Effector memory CD8-positive, alpha-beta T cell (primary cell): Measurements from ENCODE around the gene ZMYND11.
"Not testable (repeated sequence)": the region's sequence is repeated elsewhere in the genome, so short reads cannot be mapped to it uniquely, and the experiment has no call there.

Source experiments
- ATAC-seq: fragments of 150-1000 bp; cut with Tn5 transposase; replicated peaks from 2 replicates; pipeline ENCODE4 v1.10.0; 2021; ENCODE audit warnings: mild to moderate bottlenecking, moderate library complexity
- DNase-seq, 3 experiments: peaks; one replicate each; pipeline ENCODE4 v3.0.0; 2021
- H3K27ac Mint-ChIP-seq, 2 donors: one replicate each; pipeline ENCODE4 v1.8.0; 2022; ENCODE audit warnings: mild to moderate bottlenecking in 2 of 2, mixed read lengths in 2 of 2, moderate library complexity in 2 of 2
- H3K27me3 Mint-ChIP-seq, 2 donors: one replicate each; pipeline ENCODE4 v1.8.0; 2022; ENCODE audit warnings: mixed read lengths in 2 of 2
- H3K36me3 Mint-ChIP-seq: one replicate; pipeline ENCODE4 v1.8.0; 2022; ENCODE audit warnings: mild to moderate bottlenecking, moderate library complexity, mixed read lengths; ENCODE audit not compliant: insufficient read depth
- H3K4me1 Mint-ChIP-seq, 2 donors: one replicate each; pipeline ENCODE4 v1.8.0; 2022; ENCODE audit warnings: low read depth in 2 of 2, mixed read lengths in 2 of 2
- H3K4me3 Mint-ChIP-seq, 2 donors: one replicate each; pipeline ENCODE4 v1.8.0; 2022; ENCODE audit warnings: mild to moderate bottlenecking in 2 of 2, mixed read lengths in 2 of 2, moderate library complexity in 2 of 2
- H3K9me3 Mint-ChIP-seq, 2 donors: one replicate each; pipeline ENCODE4 v1.8.0; 2022; ENCODE audit warnings: mixed read lengths in 2 of 2

The ZMYND11 gene

GRCh38 chr10:137606-138005, 2.4 kb downstream of the ZMYND11 start:
- Mint-ChIP-seq H3K27me3 (no peaks in the 10 kb centered on the region), H3K36me3 (peaks cover 16% of the 10 kb centered on the region), H3K4me1 (peaks cover 23 to 43% of the 10 kb centered on the region in 2 donors), H3K4me3 (peak overlapping the region in 1 of 2 donors; percentile 85), H3K9me3 (no peaks in the 10 kb centered on the region), H3K27ac (peak overlapping the region in 1 of 2 donors; percentile 91)
- DNase-seq, result no peak
- ATAC-seq, result no peak

- H3K4me3 Mint-ChIP-seq, result peak overlapping the region in 1 of 2 donors; percentile 22
- DNase-seq (no peak), ATAC-seq (no peak)
- peak overlapping the region; percentile 53 to 54 for H3K27ac Mint-ChIP-seq
- no peaks in the 10 kb centered on the region for H3K9me3 Mint-ChIP-seq
- H3K27me3 Mint-ChIP-seq, result no peaks in the 10 kb centered on the region
- peaks cover 9% of the 10 kb centered on the region for H3K36me3 Mint-ChIP-seq
- peaks cover 33 to 61% of the 10 kb centered on the region in 2 donors for H3K4me1 Mint-ChIP-seq
These were observed 7.1 kb downstream of the ZMYND11 start for GRCh38 chr10:142371-142770.

- H3K9me3 Mint-ChIP-seq, result no peaks in the 10 kb centered on the region
- peaks cover 5% of the 10 kb centered on the region for H3K36me3 Mint-ChIP-seq
- H3K27ac Mint-ChIP-seq, result no peak overlapping the region
- H3K4me3 Mint-ChIP-seq, result no peak overlapping the region
- H3K27me3 Mint-ChIP-seq, result no peaks in the 10 kb centered on the region
- H3K4me1 Mint-ChIP-seq, result peaks cover 26 to 49% of the 10 kb centered on the region in 2 donors
- DNase-seq (no peak), ATAC-seq (no peak)
These were observed 17.7 kb downstream of the ZMYND11 start for GRCh38 chr10:152915-153314.

- Mint-ChIP-seq H3K4me1 (peaks cover 23 to 57% of the 10 kb centered on the region in 2 donors), H3K9me3 (no peaks in the 10 kb centered on the region), H3K27ac (peak overlapping the region in 1 of 2 donors; percentile 4), H3K36me3 (peaks cover 5% of the 10 kb centered on the region), H3K4me3 (no peak overlapping the region), H3K27me3 (no peaks in the 10 kb centered on the region)
- no peak for ATAC-seq
- no peak for DNase-seq
These were observed 19.1 kb downstream of the ZMYND11 start for GRCh38 chr10:154348-154747.

GRCh38 chr10:167383-167782, 32.1 kb downstream of the ZMYND11 start:
- peaks cover 25 to 43% of the 10 kb centered on the region in 2 donors for H3K4me1 Mint-ChIP-seq
- no peak overlapping the region for H3K4me3 Mint-ChIP-seq
- peaks cover 3% of the 10 kb centered on the region for H3K36me3 Mint-ChIP-seq
- ATAC-seq, result no peak
- no peaks in the 10 kb centered on the region for H3K27me3 Mint-ChIP-seq
- no peak for DNase-seq
- H3K27ac Mint-ChIP-seq, result peak overlapping the region in 1 of 2 donors; percentile 23
- no peaks in the 10 kb centered on the region for H3K9me3 Mint-ChIP-seq

- peaks cover 3% of the 10 kb centered on the region for H3K36me3 Mint-ChIP-seq
- DNase-seq (no peak), ATAC-seq (no peak)
- peaks cover 11 to 13% of the 10 kb centered on the region in 2 donors for H3K4me1 Mint-ChIP-seq
- no peak overlapping the region for H3K4me3 Mint-ChIP-seq
- H3K9me3 Mint-ChIP-seq, result no peaks in the 10 kb centered on the region
- no peaks in the 10 kb centered on the region for H3K27me3 Mint-ChIP-seq
- H3K27ac Mint-ChIP-seq, result no peak overlapping the region
These were observed 38.5 kb downstream of the ZMYND11 start for GRCh38 chr10:173741-174140.

GRCh38 chr10:176677-177076, 41.4 kb downstream of the ZMYND11 start:
- ATAC-seq, result no peak
- Mint-ChIP-seq H3K27me3 (no peaks in the 10 kb centered on the region), H3K4me1 (peaks cover 0 to 7% of the 10 kb centered on the region in 2 donors), H3K4me3 (no peak overlapping the region), H3K9me3 (no peaks in the 10 kb centered on the region), H3K36me3 (peaks cover 13% of the 10 kb centered on the region), H3K27ac (no peak overlapping the region)
- no peak for DNase-seq

- peak; percentile 51 for ATAC-seq
These were observed 43.0 kb downstream of the ZMYND11 start for GRCh38 chr10:178208-178607.

GRCh38 chr10:178723-179122, 43.5 kb downstream of the ZMYND11 start:
- H3K4me3 Mint-ChIP-seq, result no peak overlapping the region
- no peak for DNase-seq
- no peaks in the 10 kb centered on the region for H3K9me3 Mint-ChIP-seq
- H3K4me1 Mint-ChIP-seq, result peaks cover 10 to 15% of the 10 kb centered on the region in 2 donors
- no peaks in the 10 kb centered on the region for H3K27me3 Mint-ChIP-seq
- ATAC-seq, result no peak
- no peak overlapping the region for H3K27ac Mint-ChIP-seq
- peaks cover 10% of the 10 kb centered on the region for H3K36me3 Mint-ChIP-seq

More at GRCh38 chr10:178208-178607, 43.0 kb downstream of the ZMYND11 start:
- Mint-ChIP-seq H3K36me3 (peaks cover 10% of the 10 kb centered on the region), H3K4me1 (peaks cover 8 to 11% of the 10 kb centered on the region in 2 donors), H3K27ac (no peak overlapping the region), H3K9me3 (no peaks in the 10 kb centered on the region), H3K27me3 (no peaks in the 10 kb centered on the region), H3K4me3 (no peak overlapping the region)
- no peak for DNase-seq

- H3K4me3 Mint-ChIP-seq, result peak overlapping the region; percentile 45 to 52
- no peaks in the 10 kb centered on the region for H3K9me3 Mint-ChIP-seq
- H3K36me3 Mint-ChIP-seq, result peaks cover 22% of the 10 kb centered on the region
- H3K27ac Mint-ChIP-seq, result peak overlapping the region; percentile 79 to 81
- DNase-seq (no peak), ATAC-seq (no peak)
- peaks cover 10 to 15% of the 10 kb centered on the region in 2 donors for H3K4me1 Mint-ChIP-seq
- H3K27me3 Mint-ChIP-seq, result no peaks in the 10 kb centered on the region
These were observed 47.4 kb downstream of the ZMYND11 start for GRCh38 chr10:182441-183201.

GRCh38 chr10:184174-184573, 48.9 kb downstream of the ZMYND11 start:
- H3K4me3 Mint-ChIP-seq, result no peak overlapping the region
- peaks cover 10 to 19% of the 10 kb centered on the region in 2 donors for H3K4me1 Mint-ChIP-seq
- peak overlapping the region in 1 of 2 donors; percentile 73 for H3K27ac Mint-ChIP-seq

GRCh38 chr10:184911-185310, 49.7 kb downstream of the ZMYND11 start:
- Mint-ChIP-seq H3K27ac (peak overlapping the region in 1 of 2 donors; percentile 73), H3K36me3 (peaks cover 22% of the 10 kb centered on the region)
- DNase-seq, result no peak

More at GRCh38 chr10:184174-184573, 48.9 kb downstream of the ZMYND11 start:
- no peaks in the 10 kb centered on the region for H3K27me3 Mint-ChIP-seq
- H3K36me3 Mint-ChIP-seq, result peaks cover 22% of the 10 kb centered on the region
- H3K9me3 Mint-ChIP-seq, result no peaks in the 10 kb centered on the region
- DNase-seq, result no peak
- ATAC-seq, result no peak

GRCh38 chr10:185571-185970, 50.3 kb downstream of the ZMYND11 start:
- not testable (repeated sequence) for DNase-seq, H3K27ac Mint-ChIP-seq, H3K4me3 Mint-ChIP-seq, ATAC-seq, H3K9me3 Mint-ChIP-seq, H3K27me3 Mint-ChIP-seq
- Mint-ChIP-seq H3K36me3 (peaks cover 18% of the 10 kb centered on the region), H3K4me1 (peaks cover 20 to 25% of the 10 kb centered on the region in 2 donors)

More at GRCh38 chr10:184911-185310, 49.7 kb downstream of the ZMYND11 start:
- Mint-ChIP-seq H3K4me1 (peaks cover 14 to 19% of the 10 kb centered on the region in 2 donors), H3K4me3 (no peak overlapping the region), H3K9me3 (no peaks in the 10 kb centered on the region), H3K27me3 (no peaks in the 10 kb centered on the region)
- no peak for ATAC-seq

GRCh38 chr10:186911-187310, 51.7 kb downstream of the ZMYND11 start:
- Mint-ChIP-seq H3K9me3 (no peaks in the 10 kb centered on the region), H3K4me1 (peaks cover 18 to 26% of the 10 kb centered on the region in 2 donors), H3K4me3 (no peak overlapping the region), H3K36me3 (peaks cover 14% of the 10 kb centered on the region), H3K27ac (no peak overlapping the region), H3K27me3 (no peaks in the 10 kb centered on the region)
- ATAC-seq, result no peak
- DNase-seq, result no peak
